Panc1 (cell line): ENCODE data around the gene ALKBH4.
"Not testable (repeated sequence)": the region's sequence is repeated elsewhere in the genome, so short reads cannot be mapped to it uniquely, and the experiment has no call there.

Experiments
- POLR2AphosphoS5 ChIP-seq: IDR thresholded peaks from 2 replicates; pipeline ENCODE4 v1.6.1; 2012; ENCODE audit warnings: mild to moderate bottlenecking, low read depth, low read length, moderate library complexity
- TCF7L2 ChIP-seq: IDR thresholded peaks from 2 replicates; pipeline ENCODE4 v1.6.1; 2011; ENCODE audit warnings: mild to moderate bottlenecking, low read depth, low read length, inconsistent platforms
- TF ChIP-seq, protein P1 (sequence below), 2 experiments: IDR thresholded peaks; 2 replicates each; pipeline ENCODE4 v1.6.1; 2011 to 2012; ENCODE audit warnings: low read depth in 2 of 2, control low read depth in 1 of 2, low read length in 1 of 2, mild to moderate bottlenecking in 1 of 2, moderate library complexity in 1 of 2; ENCODE audit not compliant: insufficient read depth in 1 of 2
- TF ChIP-seq, protein P2 (sequence below): fragments of 450-650 bp; IDR thresholded peaks from 2 replicates; pipeline ENCODE4 v1.5.1; 2017; ENCODE audit warnings: mild to moderate bottlenecking

DNA sequence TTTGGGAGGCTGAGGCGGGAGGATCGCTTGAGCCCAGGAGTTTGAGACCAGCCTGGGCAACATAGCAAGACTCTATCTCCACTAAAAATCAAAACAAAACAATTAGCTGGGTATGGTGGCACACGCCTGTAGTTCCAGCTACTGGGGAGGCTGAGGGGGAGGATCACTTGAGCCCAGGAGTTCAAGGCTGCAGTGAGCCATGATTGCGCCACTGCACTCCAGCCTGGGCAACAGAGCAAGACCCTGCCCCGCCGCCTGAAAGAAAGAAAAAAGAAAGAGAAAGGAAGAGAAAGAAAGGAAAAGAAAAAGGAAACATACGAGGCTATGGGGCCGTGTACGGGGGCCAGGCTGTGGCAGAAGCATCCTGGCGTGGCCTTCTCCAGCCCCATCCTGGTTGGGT lies 9.7 kb downstream of the ALKBH4 start:
- TF ChIP-seq, protein P1, sequence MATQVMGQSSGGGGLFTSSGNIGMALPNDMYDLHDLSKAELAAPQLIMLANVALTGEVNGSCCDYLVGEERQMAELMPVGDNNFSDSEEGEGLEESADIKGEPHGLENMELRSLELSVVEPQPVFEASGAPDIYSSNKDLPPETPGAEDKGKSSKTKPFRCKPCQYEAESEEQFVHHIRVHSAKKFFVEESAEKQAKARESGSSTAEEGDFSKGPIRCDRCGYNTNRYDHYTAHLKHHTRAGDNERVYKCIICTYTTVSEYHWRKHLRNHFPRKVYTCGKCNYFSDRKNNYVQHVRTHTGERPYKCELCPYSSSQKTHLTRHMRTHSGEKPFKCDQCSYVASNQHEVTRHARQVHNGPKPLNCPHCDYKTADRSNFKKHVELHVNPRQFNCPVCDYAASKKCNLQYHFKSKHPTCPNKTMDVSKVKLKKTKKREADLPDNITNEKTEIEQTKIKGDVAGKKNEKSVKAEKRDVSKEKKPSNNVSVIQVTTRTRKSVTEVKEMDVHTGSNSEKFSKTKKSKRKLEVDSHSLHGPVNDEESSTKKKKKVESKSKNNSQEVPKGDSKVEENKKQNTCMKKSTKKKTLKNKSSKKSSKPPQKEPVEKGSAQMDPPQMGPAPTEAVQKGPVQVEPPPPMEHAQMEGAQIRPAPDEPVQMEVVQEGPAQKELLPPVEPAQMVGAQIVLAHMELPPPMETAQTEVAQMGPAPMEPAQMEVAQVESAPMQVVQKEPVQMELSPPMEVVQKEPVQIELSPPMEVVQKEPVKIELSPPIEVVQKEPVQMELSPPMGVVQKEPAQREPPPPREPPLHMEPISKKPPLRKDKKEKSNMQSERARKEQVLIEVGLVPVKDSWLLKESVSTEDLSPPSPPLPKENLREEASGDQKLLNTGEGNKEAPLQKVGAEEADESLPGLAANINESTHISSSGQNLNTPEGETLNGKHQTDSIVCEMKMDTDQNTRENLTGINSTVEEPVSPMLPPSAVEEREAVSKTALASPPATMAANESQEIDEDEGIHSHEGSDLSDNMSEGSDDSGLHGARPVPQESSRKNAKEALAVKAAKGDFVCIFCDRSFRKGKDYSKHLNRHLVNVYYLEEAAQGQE (IDR thresholded peaks at IDR 0.05; ENCODE audit: insufficient read depth in 1 of 2, low read depth in 2 of 2, low read length in 1 of 2): not testable (repeated sequence)
- TF ChIP-seq, protein P2, sequence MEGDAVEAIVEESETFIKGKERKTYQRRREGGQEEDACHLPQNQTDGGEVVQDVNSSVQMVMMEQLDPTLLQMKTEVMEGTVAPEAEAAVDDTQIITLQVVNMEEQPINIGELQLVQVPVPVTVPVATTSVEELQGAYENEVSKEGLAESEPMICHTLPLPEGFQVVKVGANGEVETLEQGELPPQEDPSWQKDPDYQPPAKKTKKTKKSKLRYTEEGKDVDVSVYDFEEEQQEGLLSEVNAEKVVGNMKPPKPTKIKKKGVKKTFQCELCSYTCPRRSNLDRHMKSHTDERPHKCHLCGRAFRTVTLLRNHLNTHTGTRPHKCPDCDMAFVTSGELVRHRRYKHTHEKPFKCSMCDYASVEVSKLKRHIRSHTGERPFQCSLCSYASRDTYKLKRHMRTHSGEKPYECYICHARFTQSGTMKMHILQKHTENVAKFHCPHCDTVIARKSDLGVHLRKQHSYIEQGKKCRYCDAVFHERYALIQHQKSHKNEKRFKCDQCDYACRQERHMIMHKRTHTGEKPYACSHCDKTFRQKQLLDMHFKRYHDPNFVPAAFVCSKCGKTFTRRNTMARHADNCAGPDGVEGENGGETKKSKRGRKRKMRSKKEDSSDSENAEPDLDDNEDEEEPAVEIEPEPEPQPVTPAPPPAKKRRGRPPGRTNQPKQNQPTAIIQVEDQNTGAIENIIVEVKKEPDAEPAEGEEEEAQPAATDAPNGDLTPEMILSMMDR: not testable (repeated sequence)
- TF ChIP-seq TCF7L2, POLR2AphosphoS5: not testable (repeated sequence)
